Liver (tissue), 9 donors: ENCODE results near the gene RBBP7. TPM values are rescaled to one million over a fixed set of nuclear protein-coding genes. Genes with fewer than 3 reads are reported as not detected.

ENCODE experiments used
- DNase-seq: peaks from one replicate; pipeline ENCODE4 v3.0.0-alpha.2; 2017; ENCODE audit warnings: low spot score
- H3K27ac ChIP-seq, 2 donors: one replicate each; pipeline ENCODE4 v1.7.0; 2013; ENCODE audit warnings: inconsistent platforms in 2 of 2, low read length in 2 of 2, control low read depth in 1 of 2, low read depth in 1 of 2, mild to moderate bottlenecking in 1 of 2
- H3K27me3 ChIP-seq, 4 donors: one replicate each; pipeline versions ENCODE4 v1.6.1 to v1.7.0; 2013; ENCODE audit warnings: low read length in 3 of 4, inconsistent platforms in 1 of 4, mild to moderate bottlenecking in 1 of 4, moderate library complexity in 1 of 4; ENCODE audit not compliant: control insufficient read depth in 4 of 4, insufficient read depth in 4 of 4
- H3K36me3 ChIP-seq, 4 donors: one replicate each; pipeline versions ENCODE4 v1.6.1 to v1.7.0; 2013; ENCODE audit warnings: low read length in 3 of 4, mild to moderate bottlenecking in 3 of 4, low read depth in 1 of 4, moderate library complexity in 1 of 4; ENCODE audit not compliant: control insufficient read depth in 4 of 4, insufficient read depth in 3 of 4
- H3K4me1 ChIP-seq, 4 donors: one replicate each; pipeline versions ENCODE4 v1.6.1 to v1.7.0; 2013; ENCODE audit warnings: low read length in 3 of 4, mild to moderate bottlenecking in 3 of 4, moderate library complexity in 1 of 4; ENCODE audit not compliant: control insufficient read depth in 4 of 4, insufficient read depth in 4 of 4
- H3K4me3 ChIP-seq, 3 donors: one replicate each; pipeline versions ENCODE4 v1.6.1 to v1.7.0; 2013; ENCODE audit warnings: low read length in 3 of 3, control low read depth in 1 of 3, low read depth in 1 of 3, mild to moderate bottlenecking in 1 of 3
- H3K9ac ChIP-seq, 2 donors: one replicate each; pipeline ENCODE4 v1.7.0; 2013; ENCODE audit warnings: low read length in 2 of 2, mild to moderate bottlenecking in 2 of 2, moderate library complexity in 2 of 2, control low read depth in 1 of 2, low read depth in 1 of 2
- H3K9me3 ChIP-seq, 4 donors: one replicate each; pipeline versions ENCODE4 v1.6.1 to v1.7.0; 2013; ENCODE audit warnings: low read length in 3 of 4; ENCODE audit not compliant: control insufficient read depth in 4 of 4
- EGR1 ChIP-seq, 2 donors: IDR thresholded peaks; 2 replicates each; pipeline ENCODE4 v1.6.1; 2016 to 2018; ENCODE audit warnings: antibody characterized with exemption in 2 of 2, low read depth in 2 of 2
- FOXA1 ChIP-seq: IDR thresholded peaks from 2 replicates; pipeline ENCODE4 v1.6.1; 2016; ENCODE audit warnings: antibody characterized with exemption
- FOXA2 ChIP-seq: IDR thresholded peaks from 2 replicates; pipeline ENCODE4 v1.6.1; 2016; ENCODE audit warnings: antibody characterized with exemption
- GABPA ChIP-seq, 2 donors: IDR thresholded peaks in 1 of 2; conservative IDR thresholded peaks in 1 of 2; 2 replicates each; pipeline ENCODE4 v1.6.1; 2016; ENCODE audit warnings: antibody characterized with exemption in 2 of 2, mild to moderate bottlenecking in 1 of 2, moderate library complexity in 1 of 2
- HNF4A ChIP-seq, 2 donors: conservative IDR thresholded peaks; 2 replicates each; pipeline ENCODE4 v1.6.1; 2016; ENCODE audit warnings: antibody characterized with exemption in 2 of 2, mild to moderate bottlenecking in 2 of 2
- JUND ChIP-seq, 2 donors: IDR thresholded peaks; 2 replicates each; pipeline ENCODE4 v1.6.1; 2016; ENCODE audit warnings: antibody characterized with exemption in 2 of 2
- NR2F2 ChIP-seq: IDR thresholded peaks from 2 replicates; pipeline ENCODE4 v1.6.1; 2016; ENCODE audit warnings: antibody characterized with exemption
- RAD21 ChIP-seq, 2 donors: IDR thresholded peaks; 2 replicates each; pipeline ENCODE4 v1.6.1; 2016; ENCODE audit warnings: antibody characterized with exemption in 2 of 2, mild to moderate bottlenecking in 2 of 2
- RXRA ChIP-seq, 2 donors: IDR thresholded peaks; 2 replicates each; pipeline ENCODE4 v1.6.1; 2017 to 2018; ENCODE audit warnings: antibody characterized with exemption in 2 of 2, mild to moderate bottlenecking in 1 of 2
- SP1 ChIP-seq: IDR thresholded peaks from 2 replicates; pipeline ENCODE4 v1.6.1; 2018; ENCODE audit warnings: antibody characterized with exemption, mild to moderate bottlenecking
- YY1 ChIP-seq: IDR thresholded peaks from 2 replicates; pipeline ENCODE4 v1.6.1; 2016; ENCODE audit warnings: antibody characterized with exemption, mild to moderate bottlenecking
- WGBS: extraction: QIAGEN DNeasy Blood & Tissue Kit; methylation state at CpG from one replicate; pipeline ENCODE4 v1.1.7; 2013; 5-methylcytosine and 5-hydroxymethylcytosine counted together
- polyA plus RNA-seq, 2 donors: library from polyadenylated mRNA; stranded (reverse) in 1 of 2; unstranded in 1 of 2; fragments of 200-250 nt in 1 of 2; fragments of >200 nt in 1 of 2; fragmentation: Nextera tagmentation in 1 of 2; extraction: Ambion mirVana in 1 of 2; gene quantifications; one replicate each; pipeline versions ENCODE4 v1.2.1 to v1.2.3, GENCODE V29; 2013 to 2015
- total RNA-seq, 2 donors: library from RNA; depleted of rRNA; stranded (reverse); fragments of >200 nt; gene quantifications; one replicate each; pipeline ENCODE4 v1.2.3, GENCODE V29; 2014
- TF ChIP-seq, protein P1 (sequence below): IDR thresholded peaks from 2 replicates; pipeline ENCODE4 v1.6.1; 2016; ENCODE audit warnings: antibody characterized with exemption
- TF ChIP-seq, protein P2 (sequence below): fragments of 150-350 bp; IDR thresholded peaks from 2 replicates; pipeline ENCODE4 v1.5.1; 2017; ENCODE audit warnings: improper control_type of control experiment, low read depth, low read length; ENCODE audit not compliant: missing input control
- TF ChIP-seq, protein P3 (sequence below): IDR thresholded peaks from 2 replicates; pipeline ENCODE4 v1.6.1; 2016; ENCODE audit warnings: antibody characterized with exemption
- TF ChIP-seq, protein P4 (sequence below): IDR thresholded peaks from 2 replicates; pipeline ENCODE4 v1.6.1; 2016; ENCODE audit warnings: antibody characterized with exemption, mild to moderate bottlenecking
- TF ChIP-seq, protein P5 (sequence below): IDR thresholded peaks from 2 replicates; pipeline ENCODE4 v1.6.1; 2016; ENCODE audit warnings: antibody characterized with exemption
- donor health status: healthy.
- donor health status: healthy.
- donor health status: healthy.
- donor health status: healthy.
- donor health status: healthy.

Gene RBBP7
- total and polyA plus RNA-seq, 4 donors, result 32.5 to 77.9 (median 35.5) TPM

DNA sequence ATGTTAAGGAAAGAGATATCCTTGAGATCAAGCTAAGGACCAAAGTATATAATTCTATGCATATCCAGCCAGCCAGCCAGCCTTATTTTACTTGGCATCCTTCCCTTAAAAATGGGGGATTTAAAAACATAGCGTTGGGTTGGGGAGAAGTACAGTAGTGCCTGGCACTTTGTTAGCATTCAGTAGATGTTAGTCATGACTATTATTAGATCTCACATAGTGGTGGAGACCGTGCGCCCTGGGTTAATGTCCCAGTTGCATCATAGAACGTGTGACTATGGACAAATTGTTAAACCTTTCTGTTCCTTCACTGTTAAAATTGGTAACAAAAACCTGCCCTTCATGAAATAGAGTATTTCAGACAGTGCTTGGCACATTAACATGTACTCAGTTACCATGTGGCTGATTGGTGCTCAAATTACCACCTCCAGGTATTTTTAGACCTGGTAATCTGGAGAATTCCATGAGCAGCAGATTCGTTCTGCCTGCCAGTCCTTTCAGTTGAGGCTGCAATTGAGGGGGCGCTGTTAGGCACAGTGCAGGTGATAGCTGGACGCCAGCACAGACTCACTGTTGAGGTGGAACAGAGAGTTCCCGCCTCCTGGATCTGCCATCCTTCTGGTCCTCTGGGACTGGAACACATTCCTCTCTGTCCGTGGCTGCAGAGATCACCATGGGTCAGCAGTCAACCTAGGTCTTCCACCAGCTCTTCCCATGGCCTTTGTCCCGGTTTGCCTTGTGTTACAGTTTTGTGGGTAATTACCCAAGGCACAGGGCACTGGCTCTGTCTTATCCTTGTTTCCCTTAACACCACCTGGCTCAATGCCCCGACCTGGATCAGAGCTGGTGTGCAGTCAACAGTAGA is 31.7 kb downstream of the RBBP7 start (continued):
- TF ChIP-seq, protein P1, sequence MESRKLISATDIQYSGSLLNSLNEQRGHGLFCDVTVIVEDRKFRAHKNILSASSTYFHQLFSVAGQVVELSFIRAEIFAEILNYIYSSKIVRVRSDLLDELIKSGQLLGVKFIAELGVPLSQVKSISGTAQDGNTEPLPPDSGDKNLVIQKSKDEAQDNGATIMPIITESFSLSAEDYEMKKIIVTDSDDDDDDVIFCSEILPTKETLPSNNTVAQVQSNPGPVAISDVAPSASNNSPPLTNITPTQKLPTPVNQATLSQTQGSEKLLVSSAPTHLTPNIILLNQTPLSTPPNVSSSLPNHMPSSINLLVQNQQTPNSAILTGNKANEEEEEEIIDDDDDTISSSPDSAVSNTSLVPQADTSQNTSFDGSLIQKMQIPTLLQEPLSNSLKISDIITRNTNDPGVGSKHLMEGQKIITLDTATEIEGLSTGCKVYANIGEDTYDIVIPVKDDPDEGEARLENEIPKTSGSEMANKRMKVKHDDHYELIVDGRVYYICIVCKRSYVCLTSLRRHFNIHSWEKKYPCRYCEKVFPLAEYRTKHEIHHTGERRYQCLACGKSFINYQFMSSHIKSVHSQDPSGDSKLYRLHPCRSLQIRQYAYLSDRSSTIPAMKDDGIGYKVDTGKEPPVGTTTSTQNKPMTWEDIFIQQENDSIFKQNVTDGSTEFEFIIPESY, result no peak
- TF ChIP-seq FOXA2, result peak; percentile 42

DNA sequence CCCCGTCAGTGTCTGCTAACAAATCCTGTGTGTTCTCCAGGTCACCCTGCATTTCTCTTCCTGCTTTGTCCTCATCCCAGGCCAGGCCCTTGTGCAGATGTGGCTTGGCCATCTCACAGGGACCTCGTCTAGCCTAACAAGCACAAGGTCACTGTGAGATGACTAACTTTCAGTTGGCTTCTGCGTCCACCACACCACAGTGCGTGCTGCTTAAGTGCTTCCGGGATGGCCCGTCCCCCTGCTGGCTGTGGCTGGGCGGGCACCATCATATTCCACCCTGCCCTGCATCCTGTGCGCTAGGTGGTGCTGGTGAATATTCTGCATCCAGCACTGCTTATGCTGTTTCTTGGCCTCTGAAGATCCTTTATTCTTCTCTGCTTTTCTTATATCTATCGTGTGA is 33.8 kb downstream of the RBBP7 start:
- Histone ChIP-seq H3K4me1 (peaks cover 2 to 11% (median 9%) of the 10 kb centered on the region in 4 donors), H3K27me3 (no peaks in the 10 kb centered on the region), H3K27ac (no peak overlapping the region), H3K36me3 (peaks cover 0 to 53% (median 10%) of the 10 kb centered on the region in 4 donors), H3K4me3 (no peak overlapping the region), H3K9ac (no peak overlapping the region), H3K9me3 (no peaks in the 10 kb centered on the region)
- DNase-seq, result no peak
- WGBS, result 85% methylated on average over 9 of the region's 9 CpGs
- TF ChIP-seq, protein P1, result no peak
- TF ChIP-seq JUND (IDR thresholded peaks at IDR 0.05) (no peak), YY1 (no peak), NR2F2 (no peak)
- TF ChIP-seq, protein P2, sequence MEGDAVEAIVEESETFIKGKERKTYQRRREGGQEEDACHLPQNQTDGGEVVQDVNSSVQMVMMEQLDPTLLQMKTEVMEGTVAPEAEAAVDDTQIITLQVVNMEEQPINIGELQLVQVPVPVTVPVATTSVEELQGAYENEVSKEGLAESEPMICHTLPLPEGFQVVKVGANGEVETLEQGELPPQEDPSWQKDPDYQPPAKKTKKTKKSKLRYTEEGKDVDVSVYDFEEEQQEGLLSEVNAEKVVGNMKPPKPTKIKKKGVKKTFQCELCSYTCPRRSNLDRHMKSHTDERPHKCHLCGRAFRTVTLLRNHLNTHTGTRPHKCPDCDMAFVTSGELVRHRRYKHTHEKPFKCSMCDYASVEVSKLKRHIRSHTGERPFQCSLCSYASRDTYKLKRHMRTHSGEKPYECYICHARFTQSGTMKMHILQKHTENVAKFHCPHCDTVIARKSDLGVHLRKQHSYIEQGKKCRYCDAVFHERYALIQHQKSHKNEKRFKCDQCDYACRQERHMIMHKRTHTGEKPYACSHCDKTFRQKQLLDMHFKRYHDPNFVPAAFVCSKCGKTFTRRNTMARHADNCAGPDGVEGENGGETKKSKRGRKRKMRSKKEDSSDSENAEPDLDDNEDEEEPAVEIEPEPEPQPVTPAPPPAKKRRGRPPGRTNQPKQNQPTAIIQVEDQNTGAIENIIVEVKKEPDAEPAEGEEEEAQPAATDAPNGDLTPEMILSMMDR, result peak; percentile 19

DNA sequence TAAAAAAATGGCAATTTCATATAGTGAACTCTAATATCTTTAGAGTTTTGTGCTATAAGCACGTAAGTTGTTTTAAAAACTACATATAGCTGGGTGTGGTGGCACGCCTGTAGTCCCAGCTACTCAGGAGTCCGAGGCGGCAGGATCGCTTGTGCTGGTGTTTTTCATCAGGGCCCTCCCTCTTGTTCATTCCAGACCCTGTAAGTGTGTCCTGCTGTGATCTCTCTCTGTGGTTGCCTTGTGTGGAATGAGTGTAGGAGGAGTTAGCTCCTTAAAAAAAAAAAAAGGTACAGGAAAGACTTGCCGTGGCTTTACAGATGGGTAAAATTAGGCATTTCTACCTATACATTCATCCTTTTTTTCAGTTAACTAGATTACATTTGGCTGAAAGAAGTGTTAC is 35.4 kb downstream of the RBBP7 start:
- peaks cover under 1 to 11% (median 9%) of the 10 kb centered on the region in 4 donors for H3K4me1 ChIP-seq
- H3K36me3 ChIP-seq, result peaks cover 0 to 48% (median 10%) of the 10 kb centered on the region in 4 donors
- no peak overlapping the region for H3K9ac ChIP-seq
- no peaks in the 10 kb centered on the region for H3K27me3 ChIP-seq
- no peaks in the 10 kb centered on the region for H3K9me3 ChIP-seq
- no peak overlapping the region for H3K4me3 ChIP-seq
- WGBS, result 96% methylated on average over 6 of the region's 6 CpGs
- no peak for DNase-seq
- TF ChIP-seq RAD21 (IDR thresholded peaks at IDR 0.05) (no peak), FOXA2 (no peak), SP1 (no peak), RXRA (IDR thresholded peaks at IDR 0.05) (no peak), GABPA (IDR thresholded peaks at IDR 0.05 in 1 of 2, conservative IDR thresholded peaks at IDR 0.05 in 1 of 2) (no peak), JUND (IDR thresholded peaks at IDR 0.05) (no peak), HNF4A (conservative IDR thresholded peaks at IDR 0.05) (no peak), EGR1 (IDR thresholded peaks at IDR 0.05; ENCODE audit: low read depth in 2 of 2) (no peak), YY1 (no peak), NR2F2 (no peak), FOXA1 (no peak)
- TF ChIP-seq, protein P3, sequence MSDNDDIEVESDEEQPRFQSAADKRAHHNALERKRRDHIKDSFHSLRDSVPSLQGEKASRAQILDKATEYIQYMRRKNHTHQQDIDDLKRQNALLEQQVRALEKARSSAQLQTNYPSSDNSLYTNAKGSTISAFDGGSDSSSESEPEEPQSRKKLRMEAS, result no peak
- TF ChIP-seq, protein P4, sequence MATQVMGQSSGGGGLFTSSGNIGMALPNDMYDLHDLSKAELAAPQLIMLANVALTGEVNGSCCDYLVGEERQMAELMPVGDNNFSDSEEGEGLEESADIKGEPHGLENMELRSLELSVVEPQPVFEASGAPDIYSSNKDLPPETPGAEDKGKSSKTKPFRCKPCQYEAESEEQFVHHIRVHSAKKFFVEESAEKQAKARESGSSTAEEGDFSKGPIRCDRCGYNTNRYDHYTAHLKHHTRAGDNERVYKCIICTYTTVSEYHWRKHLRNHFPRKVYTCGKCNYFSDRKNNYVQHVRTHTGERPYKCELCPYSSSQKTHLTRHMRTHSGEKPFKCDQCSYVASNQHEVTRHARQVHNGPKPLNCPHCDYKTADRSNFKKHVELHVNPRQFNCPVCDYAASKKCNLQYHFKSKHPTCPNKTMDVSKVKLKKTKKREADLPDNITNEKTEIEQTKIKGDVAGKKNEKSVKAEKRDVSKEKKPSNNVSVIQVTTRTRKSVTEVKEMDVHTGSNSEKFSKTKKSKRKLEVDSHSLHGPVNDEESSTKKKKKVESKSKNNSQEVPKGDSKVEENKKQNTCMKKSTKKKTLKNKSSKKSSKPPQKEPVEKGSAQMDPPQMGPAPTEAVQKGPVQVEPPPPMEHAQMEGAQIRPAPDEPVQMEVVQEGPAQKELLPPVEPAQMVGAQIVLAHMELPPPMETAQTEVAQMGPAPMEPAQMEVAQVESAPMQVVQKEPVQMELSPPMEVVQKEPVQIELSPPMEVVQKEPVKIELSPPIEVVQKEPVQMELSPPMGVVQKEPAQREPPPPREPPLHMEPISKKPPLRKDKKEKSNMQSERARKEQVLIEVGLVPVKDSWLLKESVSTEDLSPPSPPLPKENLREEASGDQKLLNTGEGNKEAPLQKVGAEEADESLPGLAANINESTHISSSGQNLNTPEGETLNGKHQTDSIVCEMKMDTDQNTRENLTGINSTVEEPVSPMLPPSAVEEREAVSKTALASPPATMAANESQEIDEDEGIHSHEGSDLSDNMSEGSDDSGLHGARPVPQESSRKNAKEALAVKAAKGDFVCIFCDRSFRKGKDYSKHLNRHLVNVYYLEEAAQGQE, result no peak
- TF ChIP-seq, protein P5, sequence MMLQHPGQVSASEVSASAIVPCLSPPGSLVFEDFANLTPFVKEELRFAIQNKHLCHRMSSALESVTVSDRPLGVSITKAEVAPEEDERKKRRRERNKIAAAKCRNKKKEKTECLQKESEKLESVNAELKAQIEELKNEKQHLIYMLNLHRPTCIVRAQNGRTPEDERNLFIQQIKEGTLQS, result no peak
- TF ChIP-seq, protein P1, result no peak
- H3K27ac ChIP-seq, result no peak overlapping the region
